ENCODE measurements around the gene ECE1. TPM values are rescaled to one million over a fixed set of nuclear protein-coding genes. Genes with fewer than 3 reads are reported as not detected.

ECE1 gene
- total and polyA plus RNA-seq, 2 of the 8 experiments (the other 6 are each of a cell fraction or from before 2014, with no cell fraction given), result 21.4 to 36.8 TPM

DNA sequence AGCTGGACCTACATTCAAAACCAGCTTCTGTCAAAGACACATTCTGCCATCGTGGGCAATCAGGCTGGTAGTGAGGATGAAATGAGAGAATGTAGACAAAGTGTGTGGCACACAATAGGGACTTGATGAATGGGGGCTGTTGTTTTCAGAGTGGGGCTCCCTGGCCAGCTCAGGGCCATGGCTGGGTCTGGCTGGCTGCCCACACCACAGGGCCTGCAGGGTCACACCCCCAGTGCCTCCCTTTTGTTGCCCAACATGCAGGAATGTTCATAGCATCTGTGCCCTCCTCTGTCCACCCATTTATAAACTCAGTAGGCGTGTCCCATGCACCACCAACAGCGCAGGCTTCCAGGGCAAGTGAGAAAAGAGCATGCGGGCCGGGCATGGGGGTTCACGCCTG lies 20.8 kb upstream of the ECE1 start:
- Histone ChIP-seq H3K27me3 (replicated peaks in 1 of 4; ENCODE audit: control insufficient read depth in 3 of 4, extremely low read depth in 1 of 4, insufficient read depth in 3 of 4, low read length in 3 of 4) (no peaks in the 10 kb centered on the region; a peak in 1 of 7 replicates), H3K27ac (ENCODE audit: low read depth, low read length) (no peak overlapping the region), H4K20me1 (replicated peaks in 1 of 2; ENCODE audit: control insufficient read depth in 1 of 2, insufficient read depth in 2 of 2, low read length in 2 of 2) (peaks cover 0 to 1% of the 10 kb centered on the region in 2 experiments), H3K4me1 (replicated peaks in 1 of 4; ENCODE audit: control insufficient read depth in 3 of 4, insufficient read depth in 4 of 4, low read length in 3 of 4) (peaks cover 17 to 49% (median 27%) of the 10 kb centered on the region in 4 experiments), H3K4ac (replicated peaks; ENCODE audit: insufficient read length, low read depth, low read length) (no peak overlapping the region), H2BK12ac (ENCODE audit: low read depth, low read length) (no peak overlapping the region), H3K36me3 (ENCODE audit: control insufficient read depth in 2 of 4, insufficient read depth in 4 of 4, low read length in 3 of 4) (no peaks in the 10 kb centered on the region), H2AFZ (ENCODE audit: low read length) (no peak overlapping the region), H2BK15ac (ENCODE audit: low read length) (peak overlapping the region; percentile 89; the same call in 1 of the 2 replicates), H3K14ac (ENCODE audit: insufficient read length) (no peak overlapping the region), H4K5ac (ENCODE audit: insufficient read length, low read depth, low read length) (no peak overlapping the region), H3K79me2 (ENCODE audit: control insufficient read depth in 1 of 2, insufficient read depth in 2 of 2, low read length in 2 of 2) (0 out of 4 replicates have a peak, but pooled peaks cover 0 to under 1% of the 10 kb centered on the region in 2 experiments), H3K4me3 (ENCODE audit: extremely low read depth in 1 of 4, insufficient read depth in 2 of 4, low read depth in 3 of 4, low read length in 4 of 4) (no peak overlapping the region), H2BK5ac (ENCODE audit: low read depth, low read length) (no peak overlapping the region), H3K79me1 (ENCODE audit: low read depth, low read length) (peaks cover 9% of the 10 kb centered on the region), H4K91ac (replicated peaks; ENCODE audit: insufficient read length, low read length) (no peak overlapping the region), H3K23ac (ENCODE audit: insufficient read length) (no peak overlapping the region), H3K9ac (replicated peaks in 1 of 4; ENCODE audit: extremely low read depth in 1 of 4, low read depth in 3 of 4, low read length in 3 of 4) (0 out of 7 replicates have a peak overlapping the region, but pooled peaks of 1 of the 4 experiments have one; percentile 10), H3K9me3 (ENCODE audit: insufficient read depth in 2 of 2, low read depth in 1 of 2, low read length in 1 of 2) (no peaks in the 10 kb centered on the region; a peak in 1 of 4 replicates), H4K8ac (ENCODE audit: extremely low read depth, insufficient read depth, low read length) (no peak overlapping the region), H3K23me2 (ENCODE audit: low read depth, low read length) (no peaks in the 10 kb centered on the region), H3K4me2 (ENCODE audit: insufficient read depth in 1 of 2, low read depth in 2 of 2, low read length in 2 of 2) (no peak overlapping the region), H2BK120ac (replicated peaks; ENCODE audit: low read depth, low read length) (no peak overlapping the region), H3K56ac (replicated peaks; ENCODE audit: insufficient read length, low read depth, low read length) (no peak overlapping the region), H3K18ac (ENCODE audit: extremely low read depth, low read length) (no peak overlapping the region), H2BK20ac (ENCODE audit: low read length) (no peak overlapping the region), H2AK5ac (ENCODE audit: low read depth, low read length) (peak overlapping the region; percentile 34; the same call in 1 of the 2 replicates)
- ChIA-PET POLR2A (ENCODE audit: partially characterized antibody) (interaction anchor here (0.9 kb wide), 1 partner anchor 13 kb away, joined by 4 read pairs; no protein-coding TSS in a partner anchor), CTCF (ENCODE audit: partially characterized antibody) (interaction anchor here (1.4 to 13.2 kb wide), 6 partner anchors 13 to 66 kb away, joined by 3 to 168 read pairs (median 32); no protein-coding TSS in a partner anchor)
- 87% methylated on average over 6 of the region's 6 CpGs; no CpG with 5 or more reads in 1 of the 2 experiments for WGBS, 2 experiments (ENCODE audit: extremely low coverage in 1 of 2, insufficient coverage in 1 of 2, insufficient read length in 1 of 2, insufficient replicate concordance in 2 of 2, low coverage in 1 of 2, low lambda C conversion rate in 2 of 2, missing lambda C conversion rate in 1 of 2)
- no peak for FAIRE-seq
- TF ChIP-seq, protein P1, sequence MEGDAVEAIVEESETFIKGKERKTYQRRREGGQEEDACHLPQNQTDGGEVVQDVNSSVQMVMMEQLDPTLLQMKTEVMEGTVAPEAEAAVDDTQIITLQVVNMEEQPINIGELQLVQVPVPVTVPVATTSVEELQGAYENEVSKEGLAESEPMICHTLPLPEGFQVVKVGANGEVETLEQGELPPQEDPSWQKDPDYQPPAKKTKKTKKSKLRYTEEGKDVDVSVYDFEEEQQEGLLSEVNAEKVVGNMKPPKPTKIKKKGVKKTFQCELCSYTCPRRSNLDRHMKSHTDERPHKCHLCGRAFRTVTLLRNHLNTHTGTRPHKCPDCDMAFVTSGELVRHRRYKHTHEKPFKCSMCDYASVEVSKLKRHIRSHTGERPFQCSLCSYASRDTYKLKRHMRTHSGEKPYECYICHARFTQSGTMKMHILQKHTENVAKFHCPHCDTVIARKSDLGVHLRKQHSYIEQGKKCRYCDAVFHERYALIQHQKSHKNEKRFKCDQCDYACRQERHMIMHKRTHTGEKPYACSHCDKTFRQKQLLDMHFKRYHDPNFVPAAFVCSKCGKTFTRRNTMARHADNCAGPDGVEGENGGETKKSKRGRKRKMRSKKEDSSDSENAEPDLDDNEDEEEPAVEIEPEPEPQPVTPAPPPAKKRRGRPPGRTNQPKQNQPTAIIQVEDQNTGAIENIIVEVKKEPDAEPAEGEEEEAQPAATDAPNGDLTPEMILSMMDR (IDR thresholded peaks at IDR 0.05; ENCODE audit: control extremely low read depth in 1 of 3, insufficient read depth in 1 of 3, low read depth in 1 of 3, low read length in 3 of 3), result no peak
- DNase-seq (ENCODE audit: low read depth in 1 of 2, low spot score in 2 of 2), result no peak
